Aorta (tissue), 5 donors: ENCODE data around the gene TMEM259. TPM values are rescaled to one million over a fixed set of nuclear protein-coding genes. Genes with fewer than 3 reads are reported as not detected.

ENCODE experiments used
- ATAC-seq: fragments of 200-7000 bp; cut with Tn5 transposase; one replicate; pipeline ENCODE4 v1.9.1; 2022; ENCODE audit warnings: moderate library complexity; ENCODE audit not compliant: low FRiP score
- DNase-seq, 2 donors: peaks; one replicate each; pipeline ENCODE4 v3.0.0-alpha.2; 2020
- H3K27ac ChIP-seq, 2 donors: one replicate each; pipeline ENCODE4 v1.5.1; 2013; ENCODE audit warnings: low read length in 2 of 2, mild to moderate bottlenecking in 2 of 2, moderate library complexity in 2 of 2, control low read depth in 1 of 2, inconsistent platforms in 1 of 2, low read depth in 1 of 2
- H3K27me3 ChIP-seq, 2 donors: one replicate each; pipeline ENCODE4 v1.6.1; 2013; ENCODE audit warnings: control low read depth in 1 of 2, low read length in 1 of 2, mild to moderate bottlenecking in 1 of 2, moderate library complexity in 1 of 2; ENCODE audit not compliant: insufficient read depth in 2 of 2, control insufficient read depth in 1 of 2
- H3K36me3 ChIP-seq, 2 donors: one replicate each; pipeline ENCODE4 v1.6.1; 2013; ENCODE audit warnings: control low read depth in 1 of 2, low read length in 1 of 2, mild to moderate bottlenecking in 1 of 2; ENCODE audit not compliant: insufficient read depth in 2 of 2, control insufficient read depth in 1 of 2
- H3K4me1 ChIP-seq, 2 donors: one replicate each; pipeline ENCODE4 v1.6.1; 2013; ENCODE audit warnings: low read length in 2 of 2, control low read depth in 1 of 2, mild to moderate bottlenecking in 1 of 2, moderate library complexity in 1 of 2; ENCODE audit not compliant: insufficient read depth in 2 of 2, control insufficient read depth in 1 of 2
- H3K4me3 ChIP-seq, 2 donors: one replicate each; pipeline ENCODE4 v1.5.1; 2013; ENCODE audit warnings: low read length in 2 of 2, control low read depth in 1 of 2, mild to moderate bottlenecking in 1 of 2
- H3K9me3 ChIP-seq: one replicate; pipeline ENCODE4 v1.6.1; 2013; ENCODE audit warnings: mild to moderate bottlenecking, low read length; ENCODE audit not compliant: control insufficient read depth
- WGBS, 2 donors: extraction: QIAGEN DNeasy Blood & Tissue Kit; methylation state at CpG; one replicate each; pipeline ENCODE4 v1.1.7; 2013; 5-methylcytosine and 5-hydroxymethylcytosine counted together
- intact Hi-C, 2 donors: fragments of 100-400 bp; cut with DNase I; formaldehyde crosslinking; loops; one replicate each; pipeline versions ENCODE4 v1.14.2 to v1.15.0; 2022
- polyA plus RNA-seq, 2 donors: library from polyadenylated mRNA; stranded (reverse); fragments of 200-250 nt; gene quantifications; one replicate each; pipeline ENCODE4 v1.2.3, GENCODE V29; 2013
- total RNA-seq, 2 donors: library from RNA; stranded (reverse); fragmentation: NEBNext Ultra II Directional; extraction: Animal tissue kit (Norgen Biotek cat#: 25700); gene quantifications; one replicate each; pipeline ENCODE4 v1.2.1, GENCODE V29; 2021
- donor health status: healthy with polysubstance abuse.
- donor health status: Bipolar disorder and iron deficiency.
- donor health status: DM: no; HTN: no; CAD: no.
- donor health status: DM: no; HTN: no; CAD: no.
- donor health status: DM: yes; HTN: yes; CAD: no.

TMEM259 gene
- total and polyA plus RNA-seq, 4 donors: 50.1 to 434 (median 130) TPM

DNA sequence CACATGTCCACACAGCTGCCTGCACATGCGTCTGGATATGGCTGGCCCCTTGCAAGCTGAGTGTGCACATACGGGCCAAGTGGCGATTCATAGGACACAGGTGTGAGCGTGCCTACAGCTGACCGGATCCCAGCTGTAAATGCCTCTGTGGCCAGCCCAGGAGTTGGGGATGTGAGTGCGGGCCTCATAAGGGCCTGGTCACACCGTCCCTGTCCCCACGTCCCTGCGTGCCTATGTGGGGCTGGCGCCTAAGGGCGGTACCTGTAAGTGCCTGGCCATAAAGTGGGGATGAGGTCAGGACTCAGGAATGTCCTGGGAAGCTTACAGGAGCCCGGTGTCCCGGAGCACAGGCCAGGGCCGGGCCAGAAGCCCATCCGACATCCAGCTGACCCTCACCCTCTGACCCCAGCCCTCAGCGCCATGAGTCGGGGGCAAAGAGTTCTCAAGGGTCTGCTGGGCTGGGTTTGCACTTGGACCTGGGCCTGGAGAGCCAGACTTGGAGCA, 44.7 kb upstream of the TMEM259 start:
- 58 to 64% methylated on average over 14 to 17 of the region's 17 CpGs for WGBS, 2 donors
- H3K27ac ChIP-seq: no peak overlapping the region
- intact Hi-C loops: no loop called here
- H3K36me3 ChIP-seq: no peaks in the 10 kb centered on the region
- no peak for ATAC-seq
- no peaks in the 10 kb centered on the region for H3K9me3 ChIP-seq
- DNase-seq: no peak
- H3K4me1 ChIP-seq: no peaks in the 10 kb centered on the region
- no peak overlapping the region for H3K4me3 ChIP-seq
- no peaks in the 10 kb centered on the region for H3K27me3 ChIP-seq

DNA sequence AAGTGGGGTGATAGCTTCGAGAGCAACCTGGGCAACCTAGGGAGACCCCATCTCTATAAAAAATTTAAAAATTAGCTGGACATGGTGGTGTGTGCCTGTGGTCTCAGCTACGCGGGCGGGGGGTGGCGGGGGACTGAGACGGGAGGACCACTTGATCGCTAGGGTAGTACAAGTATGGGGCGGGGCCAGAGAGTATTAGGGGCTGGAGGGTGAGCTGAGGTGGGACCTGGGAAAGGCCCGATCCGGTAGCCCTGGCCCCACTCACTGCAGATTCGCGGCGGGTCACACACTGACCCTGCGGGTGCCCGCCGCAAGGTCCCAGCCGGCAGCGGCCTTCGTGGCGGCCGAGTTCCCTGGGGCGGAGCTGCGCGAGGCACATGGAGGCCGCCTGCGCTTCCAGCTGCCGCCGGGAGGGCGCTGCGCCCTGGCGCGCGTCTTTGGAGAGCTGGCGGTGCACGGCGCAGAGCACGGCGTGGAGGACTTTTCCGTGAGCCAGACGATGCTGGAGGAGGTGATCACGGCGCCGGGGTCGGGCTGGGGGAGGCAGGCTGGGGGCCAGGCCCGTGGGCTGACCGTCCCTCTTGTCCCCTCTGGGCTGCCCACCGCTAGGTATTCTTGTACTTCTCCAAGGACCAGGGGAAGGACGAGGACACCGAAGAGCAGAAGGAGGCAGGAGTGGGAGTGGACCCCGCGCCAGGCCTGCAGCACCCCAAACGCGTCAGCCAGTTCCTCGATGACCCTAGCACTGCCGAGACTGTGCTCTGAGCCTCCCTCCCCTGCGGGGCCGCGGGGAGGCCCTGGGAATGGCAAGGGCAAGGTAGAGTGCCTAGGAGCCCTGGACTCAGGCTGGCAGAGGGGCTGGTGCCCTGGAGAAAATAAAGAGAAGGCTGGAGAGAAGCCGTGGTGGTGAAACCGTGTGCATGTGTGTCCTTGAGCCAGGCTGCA, 44.0 kb upstream of the TMEM259 start:
- peak; percentile 79 to 91 for DNase-seq
- Histone ChIP-seq H3K27me3 (no peaks in the 10 kb centered on the region), H3K4me1 (no peaks in the 10 kb centered on the region), H3K27ac (no peak overlapping the region), H3K9me3 (no peaks in the 10 kb centered on the region), H3K36me3 (no peaks in the 10 kb centered on the region), H3K4me3 (no peak overlapping the region)
- peak; percentile 71 for ATAC-seq
- intact Hi-C loops: no loop called here
- WGBS, 2 donors: 7 to 10% methylated on average over 58 to 60 of the region's 60 CpGs

DNA sequence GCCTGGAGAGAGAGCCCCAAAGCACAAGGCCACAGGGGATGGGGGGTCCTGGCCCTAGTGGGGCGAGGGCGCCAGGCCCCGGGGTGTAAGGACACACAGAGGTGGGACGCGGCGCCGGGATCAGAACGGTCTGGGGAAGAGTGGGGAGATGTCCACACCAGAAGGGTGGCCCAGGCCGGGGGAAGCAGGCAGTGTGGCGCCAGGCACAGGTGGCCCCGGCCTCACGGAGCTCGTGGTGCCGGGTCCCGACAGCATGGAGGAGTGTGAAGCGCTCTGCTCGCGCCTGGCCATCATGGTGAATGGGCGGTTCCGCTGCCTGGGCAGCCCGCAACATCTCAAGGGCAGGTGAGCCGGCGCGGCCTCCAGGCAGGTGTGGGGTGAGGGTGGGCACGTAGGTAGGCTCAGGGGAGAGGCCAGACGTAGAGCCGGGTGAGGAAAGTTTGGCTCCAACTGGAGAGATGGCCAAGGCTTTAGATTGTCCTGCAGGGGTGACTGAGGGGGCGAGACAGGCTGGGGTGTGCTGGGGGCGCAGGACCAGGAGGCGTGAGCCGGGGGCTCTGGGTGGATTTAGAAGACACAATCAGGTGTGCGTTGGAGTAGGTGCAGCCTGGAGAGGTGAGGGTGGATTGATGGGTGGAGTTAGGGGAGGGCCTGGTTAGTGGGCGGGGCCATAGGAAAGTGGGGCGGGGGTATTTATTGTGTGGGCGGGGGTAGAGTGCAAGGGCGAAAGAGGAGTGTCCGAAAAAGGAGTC, 43.2 kb upstream of the TMEM259 start:
- intact Hi-C loops: no loop called here
- no peak for ATAC-seq

DNA sequence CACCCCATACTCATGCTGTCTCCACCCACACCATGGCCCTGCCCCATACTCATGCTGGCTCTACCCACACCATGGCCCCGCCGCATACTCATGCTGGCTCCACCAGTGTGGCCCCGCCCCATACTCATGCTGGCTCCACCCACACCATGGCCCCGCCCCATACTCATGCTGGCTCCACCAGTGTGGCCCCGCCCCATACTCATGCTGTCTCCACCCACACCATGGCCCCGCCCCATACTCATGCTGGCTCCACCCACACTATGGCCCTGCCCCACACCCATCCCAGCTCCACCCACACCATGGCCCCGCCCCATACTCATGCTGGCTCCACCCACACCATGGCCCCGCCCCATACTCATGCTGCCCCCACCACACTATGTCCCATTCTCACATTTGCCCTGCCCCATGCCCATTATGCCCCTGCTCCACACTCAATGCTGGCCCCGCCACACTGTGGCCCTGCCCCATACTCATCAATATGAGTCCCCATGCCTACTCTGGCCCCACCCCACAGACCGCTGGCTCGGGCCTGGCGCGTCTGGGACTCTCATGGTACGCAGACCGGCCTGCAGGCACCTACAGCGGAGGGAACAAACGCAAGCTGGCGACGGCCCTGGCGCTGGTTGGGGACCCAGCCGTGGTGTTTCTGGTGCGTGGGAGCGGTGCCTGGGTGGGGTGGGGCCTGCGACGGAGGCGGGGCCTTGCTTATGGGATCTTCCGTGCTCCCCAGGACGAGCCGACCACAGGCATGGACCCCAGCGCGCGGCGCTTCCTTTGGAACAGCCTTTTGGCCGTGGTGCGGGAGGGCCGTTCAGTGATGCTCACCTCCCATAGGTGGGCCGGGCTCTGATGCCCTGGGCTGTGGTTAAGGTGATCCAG, 42.3 kb upstream of the TMEM259 start:
- H3K36me3 ChIP-seq: no peaks in the 10 kb centered on the region
- 59 to 92% methylated on average over 34 to 37 of the region's 37 CpGs for WGBS, 2 donors
- H3K4me3 ChIP-seq: no peak overlapping the region
- ATAC-seq (no peak), DNase-seq (no peak)
- H3K4me1 ChIP-seq: no peaks in the 10 kb centered on the region
- intact Hi-C loops: no loop called here
- H3K27ac ChIP-seq: no peak overlapping the region
- no peaks in the 10 kb centered on the region for H3K27me3 ChIP-seq
- H3K9me3 ChIP-seq: no peaks in the 10 kb centered on the region

More for the DNA sequence above, 43.2 kb upstream of the TMEM259 start:
- WGBS, 2 donors: 51 to 85% methylated on average over 37 of the region's 37 CpGs
- peak in 1 of 2 donors; percentile 51 for DNase-seq
- H3K36me3 ChIP-seq: no peaks in the 10 kb centered on the region
- no peak overlapping the region for H3K4me3 ChIP-seq
- no peaks in the 10 kb centered on the region for H3K9me3 ChIP-seq
- no peaks in the 10 kb centered on the region for H3K4me1 ChIP-seq
- no peaks in the 10 kb centered on the region for H3K27me3 ChIP-seq
- no peak overlapping the region for H3K27ac ChIP-seq

DNA sequence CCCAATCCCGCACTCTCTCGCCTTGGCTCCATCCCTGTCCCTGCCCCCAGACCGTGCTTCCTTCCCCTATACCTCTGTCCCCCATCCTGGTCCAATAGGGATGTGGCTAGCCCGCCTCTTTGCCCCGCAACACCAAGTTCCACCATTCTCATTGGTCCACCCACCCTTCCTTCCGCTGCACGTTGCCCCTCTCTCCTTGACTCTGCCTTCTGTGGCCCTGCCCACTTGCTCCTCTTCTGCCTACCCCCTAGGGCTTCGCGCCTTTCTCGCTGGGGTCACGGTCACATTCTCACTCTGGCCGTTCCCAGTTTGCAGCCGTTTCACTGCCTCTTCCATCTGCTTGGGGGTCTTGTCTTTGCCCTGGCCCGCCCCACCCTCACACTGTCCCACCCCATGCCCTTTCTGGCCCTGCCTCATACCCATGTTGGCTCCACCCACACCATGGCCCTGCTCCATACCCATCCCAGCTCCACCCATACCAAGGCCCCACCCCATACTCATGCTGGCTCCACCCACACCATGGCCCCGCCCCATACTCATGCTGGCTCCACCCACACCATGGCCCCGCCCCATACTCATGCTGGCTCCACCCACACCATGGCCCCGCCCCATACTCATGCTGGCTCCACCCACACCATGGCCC, 41.6 kb upstream of the TMEM259 start:
- 68 to 90% methylated on average over 14 to 17 of the region's 17 CpGs for WGBS, 2 donors
- H3K36me3 ChIP-seq: no peaks in the 10 kb centered on the region

DNA sequence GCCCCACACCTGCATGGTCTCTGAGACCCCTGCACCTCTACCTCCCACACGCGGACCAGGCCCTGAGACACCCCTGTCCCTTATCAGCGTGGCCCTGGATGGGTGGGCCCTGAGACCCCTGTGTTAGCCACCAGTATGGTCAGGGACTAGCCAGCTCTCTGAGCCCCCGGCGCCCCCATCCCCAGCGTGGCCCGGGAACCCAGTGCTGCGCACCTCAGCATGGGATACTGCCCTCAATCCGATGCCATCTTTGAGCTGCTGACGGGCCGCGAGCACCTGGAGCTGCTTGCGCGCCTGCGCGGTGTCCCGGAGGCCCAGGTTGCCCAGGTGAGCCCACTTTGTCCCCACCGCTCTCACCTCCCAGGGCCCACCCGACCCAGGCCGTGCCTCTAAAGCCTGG, 41.1 kb upstream of the TMEM259 start:
- ATAC-seq (no peak), DNase-seq (no peak)
- intact Hi-C loops: no loop called here
- 65 to 95% methylated on average over 19 to 20 of the region's 20 CpGs for WGBS, 2 donors
- Histone ChIP-seq H3K27me3 (no peaks in the 10 kb centered on the region), H3K4me1 (no peaks in the 10 kb centered on the region), H3K4me3 (no peak overlapping the region), H3K27ac (no peak overlapping the region), H3K36me3 (no peaks in the 10 kb centered on the region), H3K9me3 (peaks cover 7% of the 10 kb centered on the region)

More for the DNA sequence above, 41.6 kb upstream of the TMEM259 start:
- no peak overlapping the region for H3K27ac ChIP-seq
- intact Hi-C loops: no loop called here
- ATAC-seq: no peak
- no peaks in the 10 kb centered on the region for H3K4me1 ChIP-seq
- no peak for DNase-seq
- H3K27me3 ChIP-seq: no peaks in the 10 kb centered on the region
- H3K9me3 ChIP-seq: peaks cover 2% of the 10 kb centered on the region
- no peak overlapping the region for H3K4me3 ChIP-seq

DNA sequence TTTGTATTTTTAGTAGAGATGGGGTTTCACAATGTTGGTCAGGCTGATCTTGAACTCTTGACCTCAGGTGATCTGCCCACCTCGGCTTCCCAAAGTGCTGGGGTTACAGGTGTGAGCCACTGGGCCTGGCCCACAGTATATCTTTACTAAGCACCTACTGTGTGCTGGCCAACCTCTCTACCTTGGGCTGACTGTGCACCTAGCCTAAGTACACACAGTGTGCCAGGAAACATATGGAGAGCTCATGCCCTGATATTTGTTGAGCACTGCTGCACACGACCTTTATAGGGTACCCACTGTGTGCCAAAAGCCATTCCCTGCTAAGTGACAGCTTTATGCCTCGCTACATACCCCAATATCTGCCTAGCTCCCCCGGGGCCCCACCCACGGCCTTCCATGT, 39.8 kb upstream of the TMEM259 start:
- DNase-seq (no peak), ATAC-seq (no peak)
- Histone ChIP-seq H3K9me3 (peaks cover 7% of the 10 kb centered on the region), H3K4me1 (no peaks in the 10 kb centered on the region), H3K4me3 (no peak overlapping the region), H3K27ac (no peak overlapping the region), H3K27me3 (no peaks in the 10 kb centered on the region), H3K36me3 (no peaks in the 10 kb centered on the region)
- intact Hi-C loops: no loop called here
- 84 to 90% methylated on average over 5 of the region's 5 CpGs for WGBS, 2 donors

DNA sequence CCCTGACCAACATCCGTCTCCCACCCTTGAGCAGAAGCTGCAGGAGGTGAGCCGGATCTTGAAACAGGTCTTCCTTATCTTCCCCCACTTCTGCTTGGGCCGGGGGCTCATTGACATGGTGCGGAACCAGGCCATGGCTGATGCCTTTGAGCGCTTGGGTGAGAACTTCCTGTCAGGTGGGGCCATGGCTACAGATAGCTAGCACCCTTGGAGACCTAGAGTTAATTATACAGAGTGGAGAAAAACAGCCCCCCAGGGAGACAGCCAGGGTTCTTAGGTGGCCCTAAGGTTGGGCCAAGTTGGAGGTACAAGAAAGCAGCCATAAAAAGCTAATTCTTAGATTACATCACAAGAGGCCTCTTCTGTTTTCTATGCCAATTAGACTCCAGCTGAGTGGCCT, 37.2 kb upstream of the TMEM259 start:
- intact Hi-C loops: no loop called here
- H3K9me3 ChIP-seq: peaks cover 7% of the 10 kb centered on the region
- H3K27ac ChIP-seq: no peak overlapping the region
- no peaks in the 10 kb centered on the region for H3K27me3 ChIP-seq
- DNase-seq (no peak), ATAC-seq (no peak)
- no peaks in the 10 kb centered on the region for H3K36me3 ChIP-seq
- H3K4me1 ChIP-seq: no peaks in the 10 kb centered on the region
- no peak overlapping the region for H3K4me3 ChIP-seq
- WGBS, 2 donors: 95 to 96% methylated on average over 5 of the region's 5 CpGs
